HepG2 (cell line): ENCODE results near the gene TMEM190. TPM values are rescaled to one million over a fixed set of nuclear protein-coding genes. Genes with fewer than 3 reads are reported as not detected.

Source experiments
- BORCS8-MEF2B ChIP-seq: sonication (generic); formaldehyde crosslinking; IDR thresholded peaks from 2 replicates; pipeline ENCODE4 v1.8.0; 2022; ENCODE audit warnings: mild to moderate bottlenecking, missing genetic modification reagents
- CEBPB ChIP-seq: IDR thresholded peaks from 2 replicates; pipeline ENCODE4 v1.6.1; 2011; ENCODE audit warnings: low read depth, low read length, improper control_type of control experiment, borderline replicate concordance
- SNAPC2 ChIP-seq: sonication (generic); formaldehyde crosslinking; IDR thresholded peaks from 2 replicates; pipeline ENCODE4 v1.8.1; 2022; ENCODE audit warnings: mild to moderate bottlenecking, missing genetic modification reagents
- SNAPC5 ChIP-seq: sonication (generic); formaldehyde crosslinking; IDR thresholded peaks from 2 replicates; pipeline ENCODE4 v1.8.1; 2023; ENCODE audit warnings: mild to moderate bottlenecking, missing genetic modification reagents, borderline replicate concordance
- SRSF4 ChIP-seq: fragments of 200-400 bp; formaldehyde crosslinking; IDR thresholded peaks from one replicate; pipeline ENCODE4 v1.6.1; 2018; ENCODE audit warnings: mild to moderate bottlenecking, low read depth, low read length, moderate library complexity; ENCODE audit not compliant: poor library complexity, severe bottlenecking
- TFDP2 ChIP-seq: sonication (generic); formaldehyde crosslinking; IDR thresholded peaks from 2 replicates; pipeline ENCODE4 v1.4.0; 2020; ENCODE audit warnings: missing genetic modification reagents
- TOPORS ChIP-seq: sonication (generic); formaldehyde crosslinking; IDR thresholded peaks from 2 replicates; pipeline ENCODE4 v1.8.0; 2023; ENCODE audit warnings: mild to moderate bottlenecking, missing genetic modification reagents
- TRIM24 ChIP-seq: sonication (generic); formaldehyde crosslinking; IDR thresholded peaks from 2 replicates; pipeline ENCODE4 v1.8.0; 2022; ENCODE audit warnings: mild to moderate bottlenecking, missing genetic modification reagents
- YEATS4 ChIP-seq: sonication (generic); formaldehyde crosslinking; IDR thresholded peaks from 2 replicates; pipeline ENCODE4 v1.4.0; 2020; ENCODE audit warnings: missing genetic modification reagents, borderline replicate concordance
- ZBTB33 ChIP-seq: sonication (generic); formaldehyde crosslinking; IDR thresholded peaks from 2 replicates; pipeline ENCODE4 v1.4.0; 2020; ENCODE audit warnings: missing genetic modification reagents
- ZNF318 ChIP-seq: sonication (generic); formaldehyde crosslinking; IDR thresholded peaks from 2 replicates; pipeline ENCODE4 v1.4.0; 2020; ENCODE audit warnings: mild to moderate bottlenecking, missing genetic modification reagents
- ZNF558 ChIP-seq: sonication (generic); formaldehyde crosslinking; IDR thresholded peaks from 2 replicates; pipeline ENCODE4 v1.9.0; 2022; ENCODE audit warnings: mild to moderate bottlenecking, missing genetic modification reagents, borderline replicate concordance
- ZNF580 ChIP-seq: IDR thresholded peaks from 2 replicates; pipeline ENCODE4 v1.6.1; 2016; ENCODE audit warnings: low read depth, borderline replicate concordance
- ZNF605 ChIP-seq: sonication (generic); formaldehyde crosslinking; IDR thresholded peaks from 2 replicates; pipeline ENCODE4 v1.8.0; 2022; ENCODE audit warnings: mild to moderate bottlenecking, missing genetic modification reagents
- ZSCAN9 ChIP-seq: IDR thresholded peaks from 2 replicates; pipeline ENCODE4 v1.6.1; 2016; ENCODE audit warnings: borderline replicate concordance
- polyA plus RNA-seq, 8 experiments: library from polyadenylated mRNA; depleted of rRNA in 3 of 8; stranded (reverse) in 7 of 8; unstranded in 1 of 8; fragments of >200 nt; fragmentation: Illumina TruSeq in 4 of 8; extraction: Trizol in 4 of 8; gene quantifications; 2 replicates each; pipeline versions ENCODE4 v1.2.1 to v1.2.3, GENCODE V29; 2011 to 2016; ENCODE audit warnings: low read depth in 4 of 8, missing spikeins in 1 of 8, mixed read lengths in 1 of 8; ENCODE audit not compliant: insufficient read depth in 1 of 8
- total RNA-seq, 5 experiments: library from RNA; depleted of rRNA; stranded (reverse); fragments of >200 nt; fragmentation: Illumina TruSeq; extraction: Trizol; gene quantifications; 2 replicates each; pipeline ENCODE4 v1.2.3, GENCODE V29; 2016; ENCODE audit warnings: low read depth in 1 of 5

The TMEM190 gene
- total and polyA plus RNA-seq, 2 of the 13 experiments (the other 11 are each of a cell fraction or from before 2014, with no cell fraction given), result 0.35 to 0.83 TPM

GRCh38 chr19:55384920-55385723 is 8.5 kb downstream of the TMEM190 start (continued):
- TF ChIP-seq SNAPC5 (CRISPR knock-in tag) (no peak; the same call in 1 of the 2 replicates), SNAPC2 (CRISPR knock-in tag) (0 out of 2 replicates have a peak, but pooled peaks have one; percentile 39), ZNF558 (peak; percentile 49; the same call in 1 of the 2 replicates), CEBPB (no peak), ZNF605 (CRISPR knock-in tag) (peak; percentile 52; the same call in 1 of the 2 replicates), TOPORS (CRISPR knock-in tag) (peak; percentile 52), TRIM24 (CRISPR knock-in tag) (no peak), ZNF318 (CRISPR knock-in tag) (no peak), YEATS4 (CRISPR knock-in tag) (0 out of 2 replicates have a peak, but pooled peaks have one; percentile 22), SRSF4 (no peak), TFDP2 (CRISPR knock-in tag) (no peak), ZSCAN9 (CRISPR knock-in tag) (0 out of 2 replicates have a peak, but pooled peaks have one; percentile 11), BORCS8-MEF2B (CRISPR knock-in tag) (0 out of 2 replicates have a peak, but pooled peaks have one; percentile 40), ZNF580 (CRISPR knock-in tag) (peak; percentile 19; the same call in 1 of the 2 replicates), ZBTB33 (CRISPR knock-in tag) (no peak)
